Neutrophil (primary cell): Measurements from ENCODE around the gene RPL37A.

Experiments used
- H3K27ac ChIP-seq: fragments of 200-600 bp; sonication (generic); 2 replicates; pipeline ENCODE4 v1.5.1; 2016; ENCODE audit warnings: mild to moderate bottlenecking, moderate library complexity
- H3K27me3 ChIP-seq: fragments of 200-600 bp; sonication (generic); 2 replicates; pipeline ENCODE4 v1.6.0; 2016; ENCODE audit warnings: mild to moderate bottlenecking
- H3K36me3 ChIP-seq: fragments of 200-600 bp; sonication (generic); 2 replicates; pipeline ENCODE4 v1.5.1; 2017
- H3K4me1 ChIP-seq, 2 experiments: fragments of 200-600 bp in 1 of 2; sonication (generic) in 1 of 2; 1 replicate in 1 of 2; 2 replicates in 1 of 2; pipeline versions ENCODE4 v1.5.1 to v1.6.1; 2013 to 2016; ENCODE audit warnings: low read depth in 1 of 2, low read length in 1 of 2, mild to moderate bottlenecking in 1 of 2, moderate library complexity in 1 of 2; ENCODE audit not compliant: control insufficient read depth in 1 of 2, insufficient read depth in 1 of 2
- H3K4me3 ChIP-seq, 2 experiments: fragments of 200-600 bp in 1 of 2; sonication (generic) in 1 of 2; 1 replicate in 1 of 2; 2 replicates in 1 of 2; pipeline ENCODE4 v1.5.1; 2013 to 2016; ENCODE audit warnings: low read depth in 1 of 2, low read length in 1 of 2, mild to moderate bottlenecking in 1 of 2, moderate library complexity in 1 of 2
- H3K9me3 ChIP-seq: fragments of 200-600 bp; sonication (generic); 2 replicates; pipeline ENCODE4 v1.5.1; 2016
- CTCF ChIP-seq: fragments of 200-600 bp; sonication (generic); IDR thresholded peaks from 2 replicates; pipeline ENCODE4 v1.5.1; 2016; ENCODE audit warnings: antibody characterized with exemption

RPL37A gene

GRCh38 chr2:216545359-216545758 is 46.7 kb downstream of the RPL37A start:
- H3K27me3 ChIP-seq = peaks cover 28% of the 10 kb centered on the region
- no peaks in the 10 kb centered on the region for H3K36me3 ChIP-seq
- no peak overlapping the region for H3K27ac ChIP-seq
- no peaks in the 10 kb centered on the region for H3K9me3 ChIP-seq
- no peak for TF ChIP-seq CTCF
- H3K4me1 ChIP-seq = no peaks in the 10 kb centered on the region
- no peak overlapping the region for H3K4me3 ChIP-seq

GRCh38 chr2:216546241-216546640 is 47.6 kb downstream of the RPL37A start:
- H3K27ac ChIP-seq = no peak overlapping the region

GRCh38 chr2:216546641-216547403 is 48.2 kb downstream of the RPL37A start:
- Histone ChIP-seq H3K36me3 (no peaks in the 10 kb centered on the region), H3K27me3 (peaks cover 28% of the 10 kb centered on the region), H3K27ac (no peak overlapping the region), H3K4me3 (no peak overlapping the region), H3K9me3 (no peaks in the 10 kb centered on the region), H3K4me1 (no peaks in the 10 kb centered on the region)
- TF ChIP-seq CTCF = no peak

More at GRCh38 chr2:216546241-216546640, 47.6 kb downstream of the RPL37A start:
- TF ChIP-seq CTCF = no peak
- no peaks in the 10 kb centered on the region for H3K36me3 ChIP-seq
- H3K27me3 ChIP-seq = peaks cover 28% of the 10 kb centered on the region
- H3K9me3 ChIP-seq = no peaks in the 10 kb centered on the region
- no peaks in the 10 kb centered on the region for H3K4me1 ChIP-seq
- H3K4me3 ChIP-seq = no peak overlapping the region

GRCh38 chr2:216548901-216549331 is 50.3 kb downstream of the RPL37A start:
- H3K36me3 ChIP-seq = no peaks in the 10 kb centered on the region
- H3K4me3 ChIP-seq = no peak overlapping the region
- no peak overlapping the region for H3K27ac ChIP-seq
- no peak for TF ChIP-seq CTCF
- H3K4me1 ChIP-seq = no peaks in the 10 kb centered on the region
- no peaks in the 10 kb centered on the region for H3K9me3 ChIP-seq
- H3K27me3 ChIP-seq = peaks cover 28% of the 10 kb centered on the region

- TF ChIP-seq CTCF = no peak
- Histone ChIP-seq H3K27ac (no peak overlapping the region), H3K4me3 (no peak overlapping the region), H3K9me3 (no peaks in the 10 kb centered on the region), H3K27me3 (peaks cover 19% of the 10 kb centered on the region), H3K4me1 (no peaks in the 10 kb centered on the region), H3K36me3 (no peaks in the 10 kb centered on the region)
Observed at GRCh38 chr2:216549926-216550690, 51.5 kb downstream of the RPL37A start.
